Panc1 (cell line): ENCODE data around the gene TGFBI. TPM values are rescaled to one million over a fixed set of nuclear protein-coding genes. Genes with fewer than 3 reads are reported as not detected.

Source experiments
- ATAC-seq: fragments of 200-7000 bp; cut with Tn5 transposase; 2 replicates; pipeline ENCODE4 v1.9.1; 2020; ENCODE audit warnings: mild to moderate bottlenecking, moderate library complexity
- BruUV-seq: library from RNA; stranded (reverse); fragments of 400-500 nt; replicated peaks from 2 replicates; lab custom pipeline; 2021; lab: Mats Ljungman, UMichigan
- CTCF ChIA-PET: fragments of 300-600 bp; sonication (Branson Sonifier 250); formaldehyde crosslinking; loops from one replicate; lab custom pipeline; 2022; ENCODE audit warnings: antibody characterized with exemption; lab: Charles Lee
- POLR2A ChIA-PET: fragments of 300-600 bp; sonication (Branson Sonifier 250); formaldehyde crosslinking; loops from one replicate; lab custom pipeline; 2022; ENCODE audit warnings: antibody characterized with exemption; lab: Charles Lee
- DNase-seq: peaks from one replicate; pipeline ENCODE4 v3.0.0-alpha.2; 2010; ENCODE audit warnings: low read depth, low spot score
- H3K27ac ChIP-seq: 2 replicates; pipeline ENCODE4 v1.5.1; 2011; ENCODE audit warnings: mild to moderate bottlenecking, low read length, inconsistent platforms
- H3K27me3 ChIP-seq: fragments of 200-500 bp; sonication (Bioruptor generic); 2 replicates; pipeline ENCODE4 v1.6.0; 2014; ENCODE audit warnings: low read length, inconsistent platforms; ENCODE audit not compliant: control insufficient read depth, insufficient read depth
- H3K36me3 ChIP-seq: fragments of 200-500 bp; sonication (Bioruptor generic); 2 replicates; pipeline ENCODE4 v1.5.1; 2014; ENCODE audit warnings: inconsistent platforms, mild to moderate bottlenecking, low read length, moderate library complexity; ENCODE audit not compliant: control insufficient read depth, insufficient read depth
- H3K4me1 ChIP-seq: 2 replicates; pipeline ENCODE4 v1.5.1; 2011; ENCODE audit warnings: inconsistent platforms, mild to moderate bottlenecking, low read length, moderate library complexity; ENCODE audit not compliant: control insufficient read depth, insufficient read depth
- H3K4me3 ChIP-seq, 2 experiments: 2 replicates each; pipeline ENCODE4 v1.5.1; 2011 to 2012; ENCODE audit warnings: low read depth in 2 of 2, low read length in 2 of 2, mild to moderate bottlenecking in 2 of 2, inconsistent platforms in 1 of 2, moderate library complexity in 1 of 2
- H3K9me3 ChIP-seq: fragments of 200-500 bp; sonication (Bioruptor generic); 2 replicates; pipeline ENCODE4 v1.5.1; 2014; ENCODE audit warnings: low read depth, mild to moderate bottlenecking, inconsistent platforms, low read length, moderate library complexity; ENCODE audit not compliant: control insufficient read depth, insufficient read depth
- CTCF ChIP-seq: fragments of 450-650 bp; IDR thresholded peaks from 2 replicates; pipeline ENCODE4 v1.5.1; 2017; ENCODE audit warnings: mild to moderate bottlenecking
- POLR2AphosphoS5 ChIP-seq: IDR thresholded peaks from 2 replicates; pipeline ENCODE4 v1.6.1; 2012; ENCODE audit warnings: mild to moderate bottlenecking, low read depth, low read length, moderate library complexity
- REST ChIP-seq, 2 experiments: IDR thresholded peaks; 2 replicates each; pipeline ENCODE4 v1.6.1; 2011 to 2012; ENCODE audit warnings: low read depth in 2 of 2, control low read depth in 1 of 2, low read length in 1 of 2, mild to moderate bottlenecking in 1 of 2, moderate library complexity in 1 of 2; ENCODE audit not compliant: insufficient read depth in 1 of 2
- SIN3A ChIP-seq: IDR thresholded peaks from 2 replicates; pipeline ENCODE4 v1.6.1; 2012; ENCODE audit warnings: low read depth, mild to moderate bottlenecking, low read length, moderate library complexity, borderline replicate concordance; ENCODE audit not compliant: insufficient read depth
- TCF7L2 ChIP-seq: IDR thresholded peaks from 2 replicates; pipeline ENCODE4 v1.6.1; 2011; ENCODE audit warnings: mild to moderate bottlenecking, low read depth, low read length, inconsistent platforms
- in situ Hi-C: cut with HindIII; loops from 2 replicates; pipeline ENCODE4 v1.10.0; 2016; ENCODE audit warnings: low sequenced_read_pairs, low pct_unique_long_range_greater_than_20kb
- intact Hi-C: fragments of 100-400 bp; cut with micrococcal nuclease; formaldehyde crosslinking; loops from one replicate; pipeline ENCODE4 v1.10.0; 2022; ENCODE audit not compliant: unreplicated experiment
- total RNA-seq: library from RNA; stranded (reverse); gene quantifications from one replicate; pipeline ENCODE4 v1.2.1, GENCODE V29; 2021; ENCODE audit not compliant: unreplicated experiment

TGFBI gene
- total RNA-seq, 1 experiment from 2014 or later, result 314 TPM

- no peaks in the 10 kb centered on the region for H3K9me3 ChIP-seq
- no peak for DNase-seq
- no peaks in the 10 kb centered on the region for H3K36me3 ChIP-seq
- BruUV-seq, result no TSS peak
- no peak overlapping the region for H3K4me3 ChIP-seq
- no peak overlapping the region for H3K27ac ChIP-seq
- intact Hi-C loops, result no loop called here
- TF ChIP-seq SIN3A (no peak), POLR2AphosphoS5 (no peak), CTCF (no peak), REST (IDR thresholded peaks at IDR 0.05; ENCODE audit: insufficient read depth in 1 of 2, low read depth in 2 of 2, low read length in 1 of 2) (no peak), TCF7L2 (no peak)
- in situ Hi-C loops, result no loop called here
- ATAC-seq, result no peak
- CTCF ChIA-PET, result no interaction called here
- H3K4me1 ChIP-seq, result no peaks in the 10 kb centered on the region
- POLR2A ChIA-PET, result no interaction called here
- no peaks in the 10 kb centered on the region for H3K27me3 ChIP-seq
These were observed 79.4 kb downstream of the TGFBI start for GRCh38 chr5:136108180-136108611.

- in situ Hi-C loops, result no loop called here
- Histone ChIP-seq H3K4me1 (no peaks in the 10 kb centered on the region), H3K4me3 (no peak overlapping the region), H3K27ac (no peak overlapping the region), H3K36me3 (no peaks in the 10 kb centered on the region), H3K27me3 (no peaks in the 10 kb centered on the region), H3K9me3 (no peaks in the 10 kb centered on the region)
- no TSS peak for BruUV-seq
- intact Hi-C loops, result no loop called here
- TF ChIP-seq POLR2AphosphoS5 (no peak), CTCF (no peak), SIN3A (no peak)
- ChIA-PET CTCF (no interaction called here), POLR2A (no interaction called here)
- no peak for DNase-seq
- no peak for ATAC-seq
These were observed 80.0 kb downstream of the TGFBI start for GRCh38 chr5:136108766-136109165.
